Hematopoietic multipotent progenitor cell treated with erythropoietin and hydrocortisone succinate and interleukin-3 and kit ligand, for 6 days (in vitro differentiated cells): Measurements from ENCODE around the gene TRAPPC3.

Experiments used
- DNase-seq: peaks from one replicate; pipeline ENCODE4 v3.0.0-alpha.2; 2015

The TRAPPC3 gene

DNA sequence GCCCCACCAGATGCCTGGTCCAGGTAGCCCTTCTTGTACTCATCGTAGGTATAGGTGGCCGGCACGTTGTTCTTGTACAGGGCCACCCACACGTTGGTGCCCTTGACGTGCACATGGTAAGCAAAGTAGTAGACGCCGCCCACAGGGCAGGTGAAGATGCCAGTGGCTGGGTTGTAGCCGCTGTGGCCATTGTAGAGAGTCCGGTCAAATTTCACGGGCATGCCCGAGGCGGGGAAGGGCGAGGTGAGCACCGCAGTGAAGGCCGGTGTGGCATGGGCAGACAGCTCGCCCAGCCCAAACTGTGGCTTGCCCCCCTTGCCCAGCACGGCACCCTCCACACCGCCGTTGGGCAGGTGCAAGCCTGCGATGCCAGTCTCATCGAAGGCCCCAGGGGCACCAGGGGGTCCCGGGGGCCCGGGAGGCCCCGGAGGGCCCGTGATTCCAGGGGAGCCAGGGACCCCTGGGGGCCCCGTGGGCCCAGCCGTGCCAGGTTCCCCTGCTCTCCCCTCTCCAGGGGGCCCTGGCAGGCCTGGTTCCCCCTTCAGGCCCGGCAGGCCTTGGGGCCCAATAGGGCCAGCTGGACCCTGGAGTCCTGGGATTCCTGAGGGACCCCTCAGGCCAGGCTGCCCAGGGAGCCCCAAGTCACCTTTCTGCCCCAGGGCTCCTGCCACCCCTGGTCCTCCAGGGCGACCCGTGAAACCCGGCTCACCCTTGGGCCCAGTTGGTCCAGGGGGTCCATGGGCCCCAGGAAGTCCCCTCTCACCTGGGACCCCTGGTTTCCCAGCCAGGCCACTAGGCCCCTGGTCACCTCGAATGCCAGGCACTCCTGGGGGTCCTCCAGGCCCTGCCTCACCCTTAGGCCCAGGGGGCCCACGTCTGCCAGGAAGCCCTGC, 51.3 kb downstream of the TRAPPC3 start:
- DNase-seq = no peak

- DNase-seq = peak; percentile 61
Measured at GRCh38 chr1:36096500-36097432, 52.5 kb downstream of the TRAPPC3 start.

DNA sequence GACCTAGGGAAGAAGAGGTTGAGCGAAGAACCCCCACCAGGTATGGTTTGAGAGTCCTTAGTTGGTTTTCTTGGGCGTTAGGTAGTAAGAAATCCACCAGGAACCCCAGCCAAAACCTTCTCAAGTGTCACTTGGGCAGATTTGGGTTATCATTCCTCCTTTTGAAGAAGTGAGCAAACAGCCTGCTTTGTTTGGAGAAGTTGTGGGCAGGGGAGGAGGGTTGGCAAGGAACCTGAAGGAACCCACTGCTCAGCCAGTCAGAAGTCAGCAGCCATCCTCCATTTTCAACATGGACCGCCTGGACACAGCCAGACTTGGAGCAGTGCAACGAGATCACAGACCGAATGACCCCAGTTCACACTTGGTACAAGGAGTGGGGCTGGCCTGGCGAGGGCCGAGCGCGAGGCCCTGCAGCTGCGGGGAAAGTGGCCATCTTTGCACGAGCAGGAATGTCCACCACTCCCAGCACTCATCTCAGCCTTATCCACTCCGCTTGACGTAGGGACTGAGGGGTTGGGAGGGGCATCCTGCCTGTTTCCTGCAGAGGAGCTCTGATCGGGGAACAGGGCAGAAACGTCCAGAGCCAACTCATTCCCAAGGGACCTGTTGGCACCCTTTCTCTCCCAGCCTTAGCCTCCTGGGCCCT, 53.4 kb downstream of the TRAPPC3 start:
- DNase-seq = peak; percentile 33

GRCh38 chr1:36094621-36095061, 54.6 kb downstream of the TRAPPC3 start:
- DNase-seq = no peak

DNA sequence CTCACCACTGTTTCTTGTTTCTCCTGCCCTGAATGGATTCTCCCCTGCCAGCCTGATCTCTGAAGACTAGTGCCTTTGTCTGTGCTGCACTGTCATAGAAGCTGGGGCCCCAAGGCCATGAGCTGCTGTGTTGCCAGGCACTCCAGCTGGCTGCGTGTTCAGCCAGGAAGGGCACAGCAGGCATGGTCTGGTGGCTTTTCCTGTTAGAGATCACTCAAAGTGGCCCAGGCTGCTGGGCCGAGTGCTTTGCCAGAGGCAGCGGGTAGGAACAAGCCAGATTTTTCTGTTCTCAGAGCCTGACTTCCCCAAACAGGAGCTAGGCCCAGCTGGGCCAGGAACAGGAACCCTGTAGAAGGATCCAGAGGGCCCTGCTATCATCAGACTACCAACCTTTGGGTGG, 55.4 kb downstream of the TRAPPC3 start:
- no peak for DNase-seq

DNA sequence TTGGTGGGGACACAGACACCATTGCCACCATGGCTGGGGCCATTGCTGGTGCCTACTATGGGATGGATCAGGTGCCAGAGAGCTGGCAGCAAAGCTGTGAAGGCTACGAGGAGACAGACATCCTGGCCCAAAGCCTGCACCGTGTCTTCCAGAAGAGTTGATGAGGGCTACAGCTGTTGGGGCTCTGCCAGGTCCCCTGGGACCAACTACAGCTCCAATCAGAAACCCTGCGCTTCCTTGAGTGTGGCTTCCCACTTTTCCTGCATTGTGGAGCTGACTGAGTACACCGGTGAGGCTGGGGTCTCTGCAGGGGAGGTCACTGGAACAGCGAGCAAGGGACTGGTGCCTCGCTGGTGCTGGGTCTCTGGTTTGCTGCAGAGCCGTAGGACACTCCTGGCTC, 56.1 kb downstream of the TRAPPC3 start:
- DNase-seq = no peak

DNA sequence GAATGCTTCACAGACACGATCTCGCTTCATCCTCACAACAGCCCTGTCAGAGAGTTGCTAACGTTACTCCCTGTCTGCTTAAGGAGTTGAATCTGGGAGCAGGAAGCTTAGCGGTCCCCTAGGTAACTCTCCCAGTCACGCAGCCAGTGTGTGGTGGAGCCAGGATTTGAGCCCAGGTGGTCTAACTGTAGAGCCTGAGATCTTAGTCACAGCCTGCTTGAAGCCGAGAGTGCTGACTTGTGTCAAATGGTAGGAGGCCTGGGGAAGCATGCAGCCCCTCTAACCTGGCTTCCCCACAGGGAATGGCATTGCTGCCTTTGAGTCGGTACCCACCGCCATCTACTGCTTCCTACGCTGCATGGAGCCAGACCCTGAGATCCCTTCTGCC, 56.5 kb downstream of the TRAPPC3 start:
- no peak for DNase-seq

- no peak for DNase-seq
Measured at GRCh38 chr1:36092166-36092797, 57.0 kb downstream of the TRAPPC3 start.

GRCh38 chr1:36091698-36092097, 57.6 kb downstream of the TRAPPC3 start:
- DNase-seq = no peak

- DNase-seq = no peak
Measured at GRCh38 chr1:36091141-36091540, 58.1 kb downstream of the TRAPPC3 start.

DNA sequence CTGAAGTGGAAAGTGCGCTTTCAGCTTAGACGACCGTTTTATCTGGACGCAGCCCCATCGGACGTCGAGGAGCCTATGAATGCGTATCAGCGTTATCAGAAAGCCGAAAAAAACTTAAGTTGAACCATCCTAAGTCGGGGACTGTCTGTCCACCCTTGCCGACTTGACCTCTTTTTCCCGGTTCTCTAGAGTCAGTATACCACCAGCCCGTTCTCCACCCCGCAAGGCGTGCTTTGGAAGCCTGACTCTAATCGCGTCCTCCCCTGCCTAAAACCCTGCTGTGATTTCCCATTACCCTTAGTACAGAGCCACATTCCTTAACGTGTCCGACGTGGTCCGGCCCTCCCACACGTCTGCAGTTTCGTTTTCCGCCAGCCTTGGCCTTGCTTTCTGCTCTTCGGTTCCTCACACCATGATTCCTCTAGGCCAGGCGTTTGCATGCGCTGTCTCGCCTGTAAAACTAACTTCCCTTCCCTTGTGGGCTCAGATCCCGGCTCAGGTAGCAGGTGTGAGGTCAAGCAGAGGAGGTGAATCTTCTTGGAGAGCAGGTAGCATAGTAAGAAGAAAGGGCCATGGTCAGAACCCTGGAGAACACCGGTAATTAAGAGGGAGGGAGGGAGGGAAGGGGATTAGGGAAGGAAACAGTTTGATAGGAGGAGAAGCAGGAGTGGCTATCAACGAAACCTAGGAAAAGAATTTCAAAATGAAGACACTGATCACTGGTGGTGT, 59.7 kb downstream of the TRAPPC3 start:
- peak; percentile 39 for DNase-seq

- peak; percentile 94 for DNase-seq
Measured at GRCh38 chr1:36088577-36089392, 60.5 kb downstream of the TRAPPC3 start, which contains the start of gene ADPRS. Gene ADPRS (plus strand): TSS chr1:36088892. CDS start chr1:36088905, 13 bp downstream.

- DNase-seq = no peak
Measured at GRCh38 chr1:36088265-36088576, 61.1 kb downstream of the TRAPPC3 start.

DNA sequence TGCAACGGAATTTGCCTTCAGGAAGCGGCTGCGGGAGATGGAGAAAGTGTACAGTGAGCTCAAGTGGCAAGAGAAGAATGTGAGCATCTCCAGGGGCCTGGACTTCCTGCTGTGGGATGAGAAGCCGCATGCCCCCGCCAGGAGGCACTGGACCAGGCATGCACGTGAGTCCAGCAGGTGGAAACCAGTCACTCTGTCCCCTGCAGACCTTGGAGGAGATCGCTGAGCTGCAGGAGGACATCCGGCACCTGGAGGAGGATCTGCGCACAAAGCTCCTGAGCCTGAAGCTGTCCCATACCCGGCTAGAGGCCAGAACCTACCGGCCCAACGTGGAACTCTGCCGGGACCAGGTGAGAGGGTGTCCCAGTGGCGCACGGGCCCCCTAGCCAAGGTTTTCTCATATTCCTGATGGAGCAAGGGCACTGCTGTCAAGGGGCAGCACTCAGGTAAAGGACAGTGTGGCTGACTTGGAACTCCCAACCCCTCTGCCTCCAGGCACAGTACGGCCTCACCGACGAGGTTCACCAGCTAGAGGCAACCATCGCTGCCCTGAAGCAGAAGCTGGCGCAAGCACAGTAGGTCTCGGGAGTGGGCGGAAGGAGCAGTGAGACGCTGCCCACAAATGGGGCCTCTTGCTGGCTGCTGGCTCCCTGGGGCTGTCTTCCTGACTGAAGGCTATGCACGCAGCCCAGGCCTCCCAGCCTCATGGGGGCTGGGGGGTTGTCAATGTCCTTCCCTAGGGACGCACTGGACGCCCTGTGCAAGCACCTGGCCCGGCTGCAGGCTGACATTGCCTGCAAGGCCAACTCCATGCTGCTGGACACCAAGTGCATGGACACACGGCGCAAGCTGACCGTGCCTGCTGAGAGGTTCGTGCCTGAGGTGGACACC, 61.8 kb downstream of the TRAPPC3 start:
- DNase-seq = no peak
